GM23338 (cell line): ENCODE data around the gene UQCR11. TPM values are rescaled to one million over a fixed set of nuclear protein-coding genes. Genes with fewer than 3 reads are reported as not detected.

Source experiments
- ATAC-seq: fragments of 200-7000 bp; cut with Tn5 transposase; 3 replicates; pipeline ENCODE4 v1.9.1; 2020
- DNase-seq: peaks from one replicate; pipeline ENCODE4 v3.0.0-alpha.2; 2015; ENCODE audit warnings: low spot score
- H2AFZ ChIP-seq: fragments of 200-600 bp; sonication (generic); 2 replicates; pipeline ENCODE4 v1.8.0; 2016; ENCODE audit warnings: antibody characterized with exemption, mild to moderate bottlenecking, moderate library complexity
- H3F3A ChIP-seq: fragments of 200-600 bp; sonication (generic); replicated peaks from 2 replicates; pipeline ENCODE4 v1.8.0; 2017; ENCODE audit warnings: antibody characterized with exemption, mixed run types, low read depth
- H3K27ac ChIP-seq: fragments of 200-600 bp; sonication (generic); 2 replicates; pipeline ENCODE4 v1.6.1; 2016; ENCODE audit warnings: low read depth
- H3K27me3 ChIP-seq: fragments of 200-600 bp; sonication (generic); 2 replicates; pipeline ENCODE4 v1.8.0; 2016; ENCODE audit warnings: mild to moderate bottlenecking, mixed run types, moderate library complexity; ENCODE audit not compliant: insufficient read depth
- H3K36me3 ChIP-seq: fragments of 200-600 bp; sonication (generic); 2 replicates; pipeline ENCODE4 v1.8.0; 2016; ENCODE audit warnings: mild to moderate bottlenecking; ENCODE audit not compliant: insufficient read depth
- H3K4me1 ChIP-seq: fragments of 200-600 bp; sonication (generic); 2 replicates; pipeline ENCODE4 v1.8.0; 2016; ENCODE audit warnings: mild to moderate bottlenecking, moderate library complexity; ENCODE audit not compliant: insufficient read depth
- H3K4me2 ChIP-seq: fragments of 200-600 bp; sonication (generic); 2 replicates; pipeline ENCODE4 v1.7.1; 2017; ENCODE audit warnings: mixed run types
- H3K4me3 ChIP-seq: fragments of 200-600 bp; sonication (generic); 2 replicates; pipeline ENCODE4 v1.6.1; 2016; ENCODE audit warnings: mixed run types
- H3K79me2 ChIP-seq: fragments of 200-600 bp; sonication (generic); replicated peaks from 2 replicates; pipeline ENCODE4 v1.8.0; 2017; ENCODE audit warnings: mild to moderate bottlenecking; ENCODE audit not compliant: insufficient read depth
- H3K9me2 ChIP-seq: fragments of 200-600 bp; sonication (generic); 2 replicates; pipeline ENCODE4 v1.8.0; 2017; ENCODE audit not compliant: insufficient read depth
- H4K20me1 ChIP-seq: fragments of 200-600 bp; sonication (generic); replicated peaks from 2 replicates; pipeline ENCODE4 v1.8.0; 2017; ENCODE audit warnings: mild to moderate bottlenecking; ENCODE audit not compliant: insufficient read depth
- H3K27ac Mint-ChIP-seq: 2 replicates; pipeline ENCODE4 v1.8.0; 2020; ENCODE audit warnings: inconsistent platforms, mild to moderate bottlenecking, moderate library complexity, mixed read lengths
- H3K27me3 Mint-ChIP-seq: 3 replicates; pipeline ENCODE4 v1.8.0; 2022; ENCODE audit warnings: low read depth, mild to moderate bottlenecking, moderate library complexity, mixed read lengths, inconsistent platforms; ENCODE audit not compliant: insufficient read depth, poor library complexity
- H3K36me3 Mint-ChIP-seq: 3 replicates; pipeline ENCODE4 v1.8.0; 2021; ENCODE audit warnings: low read depth, mild to moderate bottlenecking, inconsistent platforms, moderate library complexity, mixed read lengths
- H3K4me1 Mint-ChIP-seq: 3 replicates; pipeline ENCODE4 v1.8.0; 2020; ENCODE audit warnings: mild to moderate bottlenecking, inconsistent platforms, mixed read lengths
- H3K4me3 Mint-ChIP-seq: 3 replicates; pipeline ENCODE4 v1.8.0; 2021; ENCODE audit warnings: moderate library complexity, mild to moderate bottlenecking, inconsistent platforms, mixed read lengths
- H3K9me3 Mint-ChIP-seq: 3 replicates; pipeline ENCODE4 v1.8.0; 2020; ENCODE audit warnings: moderate library complexity, mild to moderate bottlenecking, inconsistent platforms, mixed read lengths
- CREB1 ChIP-seq: fragments of 250-450 bp; sonication (Bioruptor Pico); IDR thresholded peaks from 2 replicates; pipeline ENCODE4 v1.5.0; 2020; ENCODE audit warnings: low read depth, mild to moderate bottlenecking, moderate library complexity
- CTCF ChIP-seq, 2 experiments: fragments of 200-600 bp in 1 of 2; sonication (generic) in 1 of 2; conservative IDR thresholded peaks; 2 replicates each; pipeline versions ENCODE4 v1.5.1 to v1.6.1; 2016 to 2017; ENCODE audit warnings: antibody characterized with exemption in 2 of 2, low read depth in 2 of 2, mild to moderate bottlenecking in 2 of 2, moderate library complexity in 1 of 2
- ETS1 ChIP-seq: IDR thresholded peaks from 2 replicates; pipeline ENCODE4 v1.6.1; 2016; ENCODE audit warnings: antibody characterized with exemption
- EZH2 ChIP-seq: fragments of 200-600 bp; sonication (generic); IDR thresholded peaks from one replicate; pipeline ENCODE4 v1.8.0; 2017; ENCODE audit warnings: antibody characterized with exemption, mild to moderate bottlenecking, low read depth; ENCODE audit not compliant: unreplicated experiment
- JUNB ChIP-seq: IDR thresholded peaks from one replicate; pipeline ENCODE4 v1.6.1; 2016; ENCODE audit warnings: antibody characterized with exemption; ENCODE audit not compliant: unreplicated experiment
- NANOG ChIP-seq: IDR thresholded peaks from 2 replicates; pipeline ENCODE4 v1.6.1; 2016; ENCODE audit warnings: antibody characterized with exemption, borderline replicate concordance
- POLR2AphosphoS5 ChIP-seq: IDR thresholded peaks from 2 replicates; pipeline ENCODE4 v1.6.1; 2016; ENCODE audit warnings: antibody characterized with exemption, low read depth
- STAT1 ChIP-seq: IDR thresholded peaks from one replicate; pipeline ENCODE4 v1.6.1; 2016; ENCODE audit warnings: antibody characterized with exemption; ENCODE audit not compliant: unreplicated experiment
- ZNF114 ChIP-seq: fragments of 250-450 bp; sonication (Bioruptor Pico); IDR thresholded peaks from 2 replicates; pipeline ENCODE4 v1.5.0; 2020; ENCODE audit warnings: mild to moderate bottlenecking, moderate library complexity
- ZNF331 ChIP-seq: fragments of 250-450 bp; sonication (Bioruptor Pico); IDR thresholded peaks from 2 replicates; pipeline ENCODE4 v1.5.0; 2020; ENCODE audit warnings: low read depth, mild to moderate bottlenecking, moderate library complexity
- ZNF462 ChIP-seq: fragments of 250-450 bp; sonication (Bioruptor Pico); IDR thresholded peaks from 2 replicates; pipeline ENCODE4 v1.5.0; 2020; ENCODE audit warnings: mild to moderate bottlenecking, moderate library complexity
- polyA plus RNA-seq: library from polyadenylated mRNA; unstranded; fragments of >200 nt; fragmentation: Nextera tagmentation; extraction: Ambion mirVana; gene quantifications from 2 replicates; pipeline ENCODE4 v1.2.1, GENCODE V29; 2016
- total RNA-seq: library from RNA; depleted of rRNA; stranded (reverse); fragments of >200 nt; shearing (Covaris generic); gene quantifications from 2 replicates; pipeline ENCODE4 v1.2.3, GENCODE V29; 2014

The UQCR11 gene
- total and polyA plus RNA-seq, 2 experiments from 2014 or later = 46.4 to 413 TPM

- H3K36me3 ChIP-seq = no peaks in the 10 kb centered on the region
- H3K9me2 ChIP-seq = no peaks in the 10 kb centered on the region
- H3K4me3 Mint-ChIP-seq = no peak overlapping the region
- H3K4me1 ChIP-seq = no peaks in the 10 kb centered on the region
- DNase-seq (no peak), ATAC-seq (no peak)
- no peak overlapping the region for H2AFZ ChIP-seq
- no peak overlapping the region for H3K4me3 ChIP-seq
- no peaks in the 10 kb centered on the region for H3K27me3 ChIP-seq
- TF ChIP-seq NANOG = no peak
- no peak for TF ChIP-seq ZNF331 (CRISPR knock-in tag)
- no peak for TF ChIP-seq JUNB
- no peak for TF ChIP-seq STAT1
- no peak for TF ChIP-seq POLR2AphosphoS5
- H3K27ac ChIP-seq = no peak overlapping the region
- H3F3A ChIP-seq = no peaks in the 10 kb centered on the region
- H4K20me1 ChIP-seq = peaks cover 50% of the 10 kb centered on the region
- peaks cover 82% of the 10 kb centered on the region for H3K79me2 ChIP-seq
- H3K27me3 Mint-ChIP-seq = peaks cover 4% of the 10 kb centered on the region
- no peak overlapping the region for H3K4me2 ChIP-seq
- H3K36me3 Mint-ChIP-seq = peaks cover 27% of the 10 kb centered on the region; the same call in 2 of the 3 replicates
- peaks cover 2% of the 10 kb centered on the region; the same call in 2 of the 3 replicates for H3K4me1 Mint-ChIP-seq
- peak overlapping the region; percentile 58 for H3K27ac Mint-ChIP-seq
- no peaks in the 10 kb centered on the region; the same call in 2 of the 3 replicates for H3K9me3 Mint-ChIP-seq
Measured at GRCh38 chr19:1563251-1563650, 42.0 kb downstream of the UQCR11 start.

- no peaks in the 10 kb centered on the region for H3K27me3 ChIP-seq
- no peaks in the 10 kb centered on the region for H3K9me2 ChIP-seq
- H3K27ac Mint-ChIP-seq = peak overlapping the region; percentile 56; the same call in 1 of the 2 replicates
- no peaks in the 10 kb centered on the region; the same call in 2 of the 3 replicates for H3K9me3 Mint-ChIP-seq
- no peak for DNase-seq
- H3K36me3 ChIP-seq = peaks cover 3% of the 10 kb centered on the region; the same call in 1 of the 2 replicates
- peaks cover 55% of the 10 kb centered on the region for H4K20me1 ChIP-seq
- no peak overlapping the region for H3K4me3 Mint-ChIP-seq
- H3K27me3 Mint-ChIP-seq = peaks cover 4% of the 10 kb centered on the region
- peaks cover 2% of the 10 kb centered on the region; the same call in 2 of the 3 replicates for H3K4me1 Mint-ChIP-seq
- H3K27ac ChIP-seq = 0 out of 2 replicates have a peak overlapping the region, but pooled peaks have one; percentile 45
- H3K36me3 Mint-ChIP-seq = peaks cover 30% of the 10 kb centered on the region; the same call in 2 of the 3 replicates
- no peak for ATAC-seq
- H3K4me2 ChIP-seq = no peak overlapping the region
- no peak overlapping the region for H2AFZ ChIP-seq
- H3F3A ChIP-seq = no peaks in the 10 kb centered on the region
- H3K79me2 ChIP-seq = peaks cover 81% of the 10 kb centered on the region
- H3K4me3 ChIP-seq = no peak overlapping the region
- no peaks in the 10 kb centered on the region for H3K4me1 ChIP-seq
- TF ChIP-seq ZNF462 (CRISPR knock-in tag) (no peak), POLR2AphosphoS5 (no peak), NANOG (no peak), ETS1 (no peak), CTCF (conservative IDR thresholded peaks at IDR 0.05; ENCODE audit: low read depth in 2 of 2) (no peak), ZNF114 (CRISPR knock-in tag) (no peak), CREB1 (CRISPR knock-in tag) (no peak), JUNB (no peak), EZH2 (no peak)
Measured at GRCh38 chr19:1561236-1561842, 43.9 kb downstream of the UQCR11 start.
